Measurements from ENCODE around the gene TAGLN3.

The TAGLN3 gene

GRCh38 chr3:111978583-111979433 lies 19.9 kb upstream of the TAGLN3 start, which contains the start of gene ABHD10:
TSS of gene ABHD10 (plus strand) at chr3:111979026. CDS start at chr3:111979062, 36 bp downstream.
- peak; percentile 98 for DNase-seq

DNA sequence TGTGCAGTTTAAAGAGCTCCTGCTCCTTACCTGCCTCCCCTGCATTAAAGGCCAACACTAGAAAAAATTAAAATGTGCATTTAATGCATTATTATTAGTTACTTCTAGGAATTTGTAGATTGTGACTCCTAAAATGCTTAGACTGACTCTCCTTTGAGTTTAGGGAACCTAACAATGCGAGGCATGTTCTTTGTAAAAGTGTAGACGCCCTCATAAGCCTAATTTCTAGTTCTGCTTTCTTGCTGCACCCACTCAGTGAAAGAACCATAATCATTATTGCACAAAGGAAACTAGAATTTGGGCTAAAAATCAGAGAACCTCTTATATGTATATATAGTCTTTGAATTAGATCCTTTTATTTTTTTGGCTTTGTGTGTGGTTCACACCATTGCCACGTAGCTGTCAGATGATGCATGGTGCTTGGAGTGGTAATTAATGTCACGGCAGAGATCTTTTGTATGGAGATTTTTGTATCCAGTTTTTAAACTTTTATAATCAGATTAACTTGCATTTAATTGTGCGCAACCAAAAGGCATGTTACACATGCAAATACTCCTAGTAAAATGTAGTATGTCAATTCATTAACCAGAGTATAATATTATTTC lies 19.2 kb upstream of the TAGLN3 start:
- peak; percentile 87 to 90 for DNase-seq

- no peak for DNase-seq
Observed at GRCh38 chr3:111980716-111981456, 17.8 kb upstream of the TAGLN3 start.

DNA sequence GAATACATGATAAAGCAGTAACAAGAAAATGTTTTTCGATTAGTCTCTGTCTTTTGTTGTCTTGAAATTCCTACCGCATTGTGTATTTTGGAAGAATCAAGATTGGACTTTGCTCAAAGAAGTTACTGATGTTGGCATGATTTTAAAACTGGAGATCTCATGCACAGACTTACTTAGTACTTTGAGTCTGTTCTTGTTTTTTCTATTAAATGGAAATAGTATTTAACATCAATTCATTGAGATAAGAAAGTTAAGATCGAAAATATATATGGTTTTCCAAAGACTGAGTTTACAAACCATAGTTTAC lies 17.3 kb upstream of the TAGLN3 start:
- no peak for DNase-seq

DNA sequence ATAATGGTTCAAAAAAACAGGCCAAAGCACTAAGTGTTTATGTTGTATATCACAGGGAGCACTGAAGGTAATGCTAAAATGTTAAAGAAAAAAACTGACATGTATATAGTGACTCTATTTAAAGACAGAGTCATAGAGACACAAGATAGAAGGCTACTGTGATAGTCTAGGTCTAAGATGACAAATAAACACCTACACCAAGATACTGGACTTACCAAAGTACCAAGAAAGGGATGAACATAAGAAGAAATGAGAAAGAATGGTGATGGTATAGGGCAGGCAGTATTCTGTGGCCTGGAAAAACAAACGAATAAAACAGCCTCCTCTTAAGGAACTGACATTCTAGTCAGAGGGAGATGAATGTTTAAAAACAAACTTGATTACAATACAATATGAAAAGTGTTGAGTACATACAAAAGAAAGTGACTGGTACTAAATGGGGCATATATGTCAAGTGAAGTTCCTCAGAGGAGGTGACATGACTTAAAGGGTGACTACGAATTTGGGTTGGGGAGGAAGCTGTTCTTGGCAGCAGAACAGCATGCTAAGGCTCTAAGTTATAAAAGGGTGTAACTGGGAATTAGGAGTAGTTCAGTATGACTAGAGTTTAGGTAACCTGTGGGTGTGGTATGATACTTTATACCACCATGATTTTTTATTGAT lies 14.0 kb upstream of the TAGLN3 start:
- no peak for DNase-seq

DNA sequence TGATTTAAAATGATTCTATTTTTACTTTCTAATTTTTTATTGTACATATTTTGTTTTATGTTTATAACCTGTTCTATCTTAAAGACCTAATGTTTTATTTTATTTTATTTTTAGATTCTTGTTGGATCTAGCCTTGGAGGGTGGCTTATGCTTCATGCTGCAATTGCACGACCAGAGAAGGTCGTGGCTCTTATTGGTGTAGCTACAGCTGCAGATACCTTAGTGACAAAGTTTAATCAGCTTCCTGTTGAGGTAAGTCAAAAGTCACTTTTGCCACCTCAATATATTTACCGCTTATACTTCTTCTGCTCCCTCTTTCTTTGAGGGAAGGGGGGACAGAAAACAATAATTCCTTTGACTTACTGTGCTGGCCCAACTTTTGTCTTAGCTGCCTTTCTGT lies 11.9 kb upstream of the TAGLN3 start:
- no peak for DNase-seq

GRCh38 chr3:111989061-111989678 lies 9.6 kb upstream of the TAGLN3 start:
- peak; percentile 85 to 86 for DNase-seq

- DNase-seq = no peak
Observed at GRCh38 chr3:111993038-111993437, 5.7 kb upstream of the TAGLN3 start.

- no peak for DNase-seq
Observed at GRCh38 chr3:111999484-112000324, 982 bp downstream of the TAGLN3 start.

- no peak for DNase-seq
Observed at GRCh38 chr3:112000367-112000771, 1.6 kb downstream of the TAGLN3 start.

- no peak for DNase-seq
Observed at GRCh38 chr3:112000966-112001365, 2.2 kb downstream of the TAGLN3 start.

DNA sequence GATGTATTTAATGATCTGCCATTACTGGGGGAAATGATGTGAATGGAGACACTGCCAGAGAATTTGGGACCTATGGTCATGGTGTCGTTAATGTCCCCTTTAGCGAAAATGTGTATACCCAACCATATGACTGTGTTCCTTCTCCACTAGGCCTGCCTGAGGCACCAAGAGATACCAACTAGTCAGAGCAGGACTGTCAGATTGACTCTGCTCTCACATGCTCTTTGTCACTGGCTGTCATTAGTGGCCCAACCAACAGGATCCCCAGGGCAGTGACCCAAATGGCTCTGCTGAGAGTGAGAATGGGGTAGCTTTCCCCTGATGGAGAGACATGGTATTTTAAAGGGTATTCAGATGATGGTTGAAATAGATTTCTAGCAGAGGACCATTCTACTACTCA lies 2.8 kb downstream of the TAGLN3 start:
- DNase-seq = no peak

GRCh38 chr3:112002096-112002971 lies 3.6 kb downstream of the TAGLN3 start:
- DNase-seq = peak in 1 of 2 experiments; percentile 44

GRCh38 chr3:112003321-112004080 lies 4.8 kb downstream of the TAGLN3 start:
- DNase-seq = no peak

DNA sequence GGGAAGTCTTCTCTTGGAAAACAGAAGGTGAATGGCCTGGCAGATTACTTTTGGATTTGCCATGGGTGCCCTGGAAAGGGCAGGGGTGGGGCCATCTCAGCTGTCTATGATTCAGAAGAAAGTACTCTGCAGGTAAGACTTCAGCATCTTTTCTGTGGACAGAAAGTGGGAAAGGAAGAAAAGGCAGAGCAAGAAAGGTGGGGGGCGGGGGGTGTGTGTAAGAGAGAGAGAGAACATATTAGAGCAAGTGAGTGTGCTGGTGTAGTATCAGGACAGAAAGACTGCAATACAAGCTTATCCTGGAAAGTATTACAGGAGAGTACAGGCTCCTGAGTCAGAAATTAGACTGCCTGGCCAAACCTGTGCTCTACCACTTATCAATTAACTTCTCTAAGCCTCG lies 5.5 kb downstream of the TAGLN3 start:
- no peak for DNase-seq

DNA sequence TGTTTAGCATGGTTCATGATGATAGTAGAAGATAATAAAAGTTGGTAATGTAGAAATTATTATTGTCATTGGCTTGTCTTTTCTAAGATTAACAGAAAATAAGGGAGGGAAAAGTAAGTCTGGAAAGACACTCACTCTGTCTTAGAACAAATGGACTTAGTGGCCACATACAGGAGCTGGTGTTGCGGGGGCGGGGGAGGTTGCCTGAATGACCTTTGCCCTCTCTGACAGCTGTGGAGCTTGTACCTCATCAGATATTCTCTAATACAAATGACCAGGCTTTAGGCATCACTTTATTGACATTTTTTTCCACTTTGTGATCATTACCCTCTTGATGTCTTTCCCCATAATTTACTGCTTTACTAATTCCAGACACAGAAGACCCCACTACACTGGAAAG lies 5.9 kb downstream of the TAGLN3 start:
- DNase-seq = no peak

DNA sequence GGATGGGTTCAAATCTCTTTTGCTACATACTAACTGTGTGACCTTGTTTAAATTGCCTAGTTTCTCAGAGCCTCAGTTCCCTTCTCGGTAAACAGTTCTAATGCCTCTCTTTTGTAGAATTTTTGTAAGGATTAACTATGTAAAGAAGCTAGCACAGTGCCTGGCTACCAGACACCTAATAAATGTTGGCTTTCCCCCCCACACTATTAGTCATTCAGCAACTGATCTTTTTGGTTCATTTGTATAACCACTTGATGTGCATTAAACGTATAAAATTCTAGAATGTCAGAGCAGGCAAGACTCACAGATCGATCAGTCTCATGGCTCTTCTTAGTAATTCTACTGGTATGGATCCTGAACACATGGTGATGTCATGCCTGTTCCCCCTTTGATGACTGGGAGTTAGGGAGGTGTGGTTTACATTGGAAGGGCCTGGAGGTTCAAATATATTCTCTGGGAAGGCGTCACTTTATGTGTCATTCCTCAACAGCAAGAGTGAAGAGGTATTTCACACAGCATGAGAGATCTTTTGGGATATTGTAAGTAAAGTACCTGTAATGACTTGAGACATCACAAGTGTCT lies 6.5 kb downstream of the TAGLN3 start:
- DNase-seq = no peak

DNA sequence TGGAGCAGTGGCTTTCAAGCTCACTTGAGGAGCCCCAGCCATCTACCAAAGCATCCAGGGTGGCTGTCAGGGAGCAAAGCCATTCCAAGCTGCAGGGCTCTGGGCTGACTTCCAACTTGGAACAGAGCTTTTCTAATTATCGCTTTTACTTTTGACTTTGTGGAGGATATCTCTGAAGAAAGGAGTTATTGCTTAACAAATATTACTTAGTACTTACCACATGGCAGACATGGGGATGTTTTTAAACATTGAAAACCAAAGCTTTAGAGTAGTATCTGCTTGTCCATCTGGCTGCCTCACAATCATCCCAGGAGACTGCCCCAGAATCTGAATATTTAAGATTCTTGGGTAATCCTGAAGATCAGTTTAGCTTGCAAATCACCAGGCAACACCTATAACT lies 8.9 kb downstream of the TAGLN3 start:
- no peak for DNase-seq

- no peak for DNase-seq
Observed at GRCh38 chr3:112009670-112010069, 10.9 kb downstream of the TAGLN3 start.

DNA sequence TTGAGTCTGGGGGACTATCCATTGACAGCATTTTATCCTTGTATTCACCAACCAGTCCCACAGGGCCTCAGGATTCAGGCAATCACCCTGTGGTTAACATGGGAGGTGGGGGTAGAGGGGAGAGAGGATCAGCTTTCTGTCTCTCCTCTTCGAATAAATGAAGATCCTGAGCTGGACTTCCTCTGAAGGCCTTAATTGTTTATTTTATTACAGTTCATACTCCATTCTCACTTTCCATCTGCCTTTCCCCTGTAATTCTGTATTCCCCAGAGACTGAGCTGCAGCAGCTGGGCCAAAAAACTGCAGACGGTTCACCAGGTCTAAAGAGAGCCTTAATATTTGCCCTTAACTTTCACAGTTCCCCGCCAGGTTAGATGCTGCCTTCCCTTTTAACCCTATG lies 11.9 kb downstream of the TAGLN3 start:
- no peak for DNase-seq

All from AML-193 (cell line).